ENCODE results near the gene TADA3. TPM values are rescaled to one million over a fixed set of nuclear protein-coding genes. Genes with fewer than 3 reads are reported as not detected.
A peak's percentile ranks its signal among the peaks of the same experiment; 100 is the strongest.

Gene TADA3
- total and polyA plus RNA-seq, 2 of the 4 experiments (the other 2 are of a cell fraction): 68.0 to 83.0 TPM

- peaks cover 28% of the 10 kb centered on the region for H3K9me1 ChIP-seq (ENCODE audit: insufficient read depth, low read length)
- H2AFZ ChIP-seq (replicated peaks; ENCODE audit: low read length, poor library complexity): peak within 1 kb of the TSS; percentile 98
- no peak within 1 kb of the TSS for H2BK20ac ChIP-seq (ENCODE audit: low read depth, low read length)
- TF ChIP-seq RFX5 (IDR thresholded peaks at IDR 0.05; ENCODE audit: low read depth, low read length) (no peak), RAD21 (IDR thresholded peaks at IDR 0.05; ENCODE audit: low read length) (no peak), RCOR1 (IDR thresholded peaks at IDR 0.05; ENCODE audit: insufficient replicate concordance, low read length) (no peak), SMC3 (IDR thresholded peaks at IDR 0.05; ENCODE audit: low read depth, low read length) (no peak), MAFK (IDR thresholded peaks at IDR 0.05; ENCODE audit: low read depth, low read length) (no peak), MAZ (IDR thresholded peaks at IDR 0.05; ENCODE audit: borderline replicate concordance, low read depth, low read length) (peak; percentile 39; the same call in 1 of the 2 replicates), USF2 (IDR thresholded peaks at IDR 0.05; ENCODE audit: low read depth, low read length) (no peak), BHLHE40 (IDR thresholded peaks at IDR 0.05; ENCODE audit: low read depth, low read length) (no peak)
- TF ChIP-seq, protein P1, sequence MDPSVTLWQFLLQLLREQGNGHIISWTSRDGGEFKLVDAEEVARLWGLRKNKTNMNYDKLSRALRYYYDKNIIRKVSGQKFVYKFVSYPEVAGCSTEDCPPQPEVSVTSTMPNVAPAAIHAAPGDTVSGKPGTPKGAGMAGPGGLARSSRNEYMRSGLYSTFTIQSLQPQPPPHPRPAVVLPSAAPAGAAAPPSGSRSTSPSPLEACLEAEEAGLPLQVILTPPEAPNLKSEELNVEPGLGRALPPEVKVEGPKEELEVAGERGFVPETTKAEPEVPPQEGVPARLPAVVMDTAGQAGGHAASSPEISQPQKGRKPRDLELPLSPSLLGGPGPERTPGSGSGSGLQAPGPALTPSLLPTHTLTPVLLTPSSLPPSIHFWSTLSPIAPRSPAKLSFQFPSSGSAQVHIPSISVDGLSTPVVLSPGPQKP (IDR thresholded peaks at IDR 0.05; ENCODE audit: borderline replicate concordance, low read depth, low read length): no peak
- H3K79me1 ChIP-seq (ENCODE audit: low read depth in 1 of 2, low read length in 2 of 2): peaks cover 16 to 46% of the 10 kb centered on the region in 2 experiments; a peak in 3 of 4 replicates
- POLR2A ChIA-PET (ENCODE audit: unreplicated experiment): no interaction called here
- H3K14ac ChIP-seq (replicated peaks; ENCODE audit: low read depth, low read length): peak within 1 kb of the TSS; percentile 85
- peak within 1 kb of the TSS; percentile 72 for H3K4me3 ChIP-seq (ENCODE audit: insufficient read depth, low read depth, low read length)
- no peaks in the 10 kb centered on the region for H3K9me3 ChIP-seq (ENCODE audit: control insufficient read depth, insufficient read depth, low read length)
- H3K27ac ChIP-seq (ENCODE audit: insufficient read depth, low read length): peak within 1 kb of the TSS; percentile 66
- ATAC-seq (ENCODE audit: low read depth) (peak; percentile 97), DNase-seq (peak; percentile 58)
- peak within 1 kb of the TSS; percentile 60 for H3K23ac ChIP-seq (ENCODE audit: low read depth, low read length)
- WGBS, 2 experiments (ENCODE audit: extremely low coverage in 2 of 2, insufficient read length in 1 of 2): 3% methylated on average over 19 of the region's 49 CpGs; no CpG with 5 or more reads in 1 of the 2 experiments
- H2AK5ac ChIP-seq (ENCODE audit: low read depth, low read length): peak within 1 kb of the TSS; percentile 96
- H4K5ac ChIP-seq (ENCODE audit: low read depth, low read length): peak within 1 kb of the TSS; percentile 86
- H2BK5ac ChIP-seq (ENCODE audit: low read depth, low read length, poor library complexity, severe bottlenecking): peak within 1 kb of the TSS; percentile 42
- peak within 1 kb of the TSS; percentile 78 for H3K4ac ChIP-seq (ENCODE audit: low read depth, low read length)
- 0 out of 2 replicates have a peak, but pooled peaks cover 1% of the 10 kb centered on the region for H3K36me3 ChIP-seq (ENCODE audit: control insufficient read depth, insufficient read depth, low read length)
- peaks cover 27% of the 10 kb centered on the region for H3K4me1 ChIP-seq (ENCODE audit: control insufficient read depth, insufficient read depth, low read length)
- no peaks in the 10 kb centered on the region for H3K27me3 ChIP-seq (ENCODE audit: control insufficient read depth, insufficient read depth, low read length)
- dilution Hi-C loops (cut with HindIII; ENCODE audit: low sequenced_read_pairs, unreplicated experiment): no loop called here
- H3K9ac ChIP-seq (ENCODE audit: low read depth, low read length): peak within 1 kb of the TSS; percentile 88
- H4K91ac ChIP-seq (ENCODE audit: insufficient read depth, low read depth, low read length): peak within 1 kb of the TSS; percentile 80
- H2AK9ac ChIP-seq (replicated peaks; ENCODE audit: low read depth, low read length, poor library complexity): peak within 1 kb of the TSS; percentile 87
- BruUV-seq (replicated peaks): no TSS peak
- peak within 1 kb of the TSS; percentile 87 for H3K18ac ChIP-seq (ENCODE audit: low read depth, low read length)
- intact Hi-C loops (cut with micrococcal nuclease): no loop called here
- CTCF ChIA-PET: no interaction called here
- H2BK120ac ChIP-seq (ENCODE audit: low read depth, low read length): peak within 1 kb of the TSS; percentile 39
- peaks cover 8% of the 10 kb centered on the region; the same call in 1 of the 2 replicates for H4K20me1 ChIP-seq (ENCODE audit: insufficient read depth, low read length)
- H4K8ac ChIP-seq (ENCODE audit: low read depth in 2 of 2, low read length in 2 of 2): peak within 1 kb of the TSS; percentile 76 to 94
- H2BK15ac ChIP-seq (ENCODE audit: low read depth, low read length): peak within 1 kb of the TSS; percentile 48; the same call in 1 of the 3 replicates
- peak within 1 kb of the TSS; percentile 98 for H3K4me2 ChIP-seq (ENCODE audit: low read depth, low read length)
- in situ Hi-C loops (cut with MboI; ENCODE audit: low sequenced_read_pairs): no loop called here
- peak within 1 kb of the TSS; percentile 68; the same call in 1 of the 2 replicates for H3K56ac ChIP-seq (ENCODE audit: extremely low read depth, insufficient read depth, low read length)
Observed at GRCh38 chr3:9769426-9770275, 22.6 kb downstream of the TADA3 start, which contains the start of gene CAMK1. Gene CAMK1 (minus strand): TSS chr3:9769947. CDS start chr3:9767749, 2,198 bp downstream.

Measured in IMR-90 (cell line).